Measurements from ENCODE around the gene FREM2. TPM values are rescaled to one million over a fixed set of nuclear protein-coding genes. Genes with fewer than 3 reads are reported as not detected.
A peak's percentile ranks its signal among the peaks of the same experiment; 100 is the strongest.

Gene FREM2
- total RNA-seq, 1 donor from 2014 or later: 2.8 TPM

DNA sequence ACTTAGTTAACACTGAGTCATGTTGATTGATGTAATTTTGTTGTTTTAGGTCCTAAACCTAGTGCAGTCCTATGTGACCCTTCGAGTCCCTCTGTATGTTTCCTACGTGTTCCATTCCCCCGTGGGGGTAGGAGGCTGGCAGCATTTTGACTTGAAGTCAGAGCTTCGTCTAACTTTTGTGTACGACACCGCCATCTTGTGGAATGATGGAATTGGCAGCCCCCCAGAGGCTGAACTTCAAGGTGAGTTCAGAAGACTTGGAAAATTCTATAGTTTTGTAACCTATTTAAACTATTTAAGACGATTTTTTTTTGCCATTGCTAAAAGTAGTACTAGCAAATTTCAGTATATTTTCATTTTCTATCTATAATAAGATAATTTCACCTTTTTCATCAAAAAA is 185.8 kb downstream of the FREM2 start:
- Histone ChIP-seq H3K27ac (ENCODE audit: low read depth, low read length) (no peak overlapping the region), H3K79me2 (ENCODE audit: insufficient read depth, low read length) (no peaks in the 10 kb centered on the region), H4K20me1 (ENCODE audit: insufficient read depth, low read length) (no peaks in the 10 kb centered on the region), H2AFZ (ENCODE audit: low read depth, low read length) (peak overlapping the region; percentile 64), H3K9ac (ENCODE audit: low read length) (no peak overlapping the region), H3K4me2 (ENCODE audit: low read length) (peak overlapping the region; percentile 42), H3K27me3 (ENCODE audit: insufficient read depth, low read length) (no peaks in the 10 kb centered on the region), H3K4me1 (ENCODE audit: insufficient read depth, low read length) (no peaks in the 10 kb centered on the region), H3K36me3 (ENCODE audit: insufficient read depth, low read length) (no peaks in the 10 kb centered on the region), H3K4me3 (ENCODE audit: insufficient read depth, low read depth, low read length) (no peak overlapping the region), H3K9me3 (ENCODE audit: insufficient read depth, low read depth, low read length) (no peaks in the 10 kb centered on the region)
- TF ChIP-seq EZH2 (IDR thresholded peaks at IDR 0.05; ENCODE audit: insufficient read depth, low read length): no peak
- TF ChIP-seq, protein P1, sequence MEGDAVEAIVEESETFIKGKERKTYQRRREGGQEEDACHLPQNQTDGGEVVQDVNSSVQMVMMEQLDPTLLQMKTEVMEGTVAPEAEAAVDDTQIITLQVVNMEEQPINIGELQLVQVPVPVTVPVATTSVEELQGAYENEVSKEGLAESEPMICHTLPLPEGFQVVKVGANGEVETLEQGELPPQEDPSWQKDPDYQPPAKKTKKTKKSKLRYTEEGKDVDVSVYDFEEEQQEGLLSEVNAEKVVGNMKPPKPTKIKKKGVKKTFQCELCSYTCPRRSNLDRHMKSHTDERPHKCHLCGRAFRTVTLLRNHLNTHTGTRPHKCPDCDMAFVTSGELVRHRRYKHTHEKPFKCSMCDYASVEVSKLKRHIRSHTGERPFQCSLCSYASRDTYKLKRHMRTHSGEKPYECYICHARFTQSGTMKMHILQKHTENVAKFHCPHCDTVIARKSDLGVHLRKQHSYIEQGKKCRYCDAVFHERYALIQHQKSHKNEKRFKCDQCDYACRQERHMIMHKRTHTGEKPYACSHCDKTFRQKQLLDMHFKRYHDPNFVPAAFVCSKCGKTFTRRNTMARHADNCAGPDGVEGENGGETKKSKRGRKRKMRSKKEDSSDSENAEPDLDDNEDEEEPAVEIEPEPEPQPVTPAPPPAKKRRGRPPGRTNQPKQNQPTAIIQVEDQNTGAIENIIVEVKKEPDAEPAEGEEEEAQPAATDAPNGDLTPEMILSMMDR (IDR thresholded peaks at IDR 0.05; ENCODE audit: insufficient read depth, low read depth, low read length): peak; percentile 57
- H3K4me1 Mint-ChIP-seq (ENCODE audit: low read depth, unreplicated experiment): peaks cover 3% of the 10 kb centered on the region
- DNase-seq (ENCODE audit: low read depth) (peak; percentile 25), FAIRE-seq (no peak)
- no peak overlapping the region for H3K4me3 Mint-ChIP-seq (ENCODE audit: unreplicated experiment)
- H3K27ac Mint-ChIP-seq (ENCODE audit: unreplicated experiment): no peak overlapping the region
- H3K27me3 Mint-ChIP-seq (ENCODE audit: low read depth, unreplicated experiment): no peaks in the 10 kb centered on the region
- no peaks in the 10 kb centered on the region for H3K9me3 Mint-ChIP-seq (ENCODE audit: unreplicated experiment)
- H3K36me3 Mint-ChIP-seq (ENCODE audit: low read depth, unreplicated experiment): no peaks in the 10 kb centered on the region

DNA sequence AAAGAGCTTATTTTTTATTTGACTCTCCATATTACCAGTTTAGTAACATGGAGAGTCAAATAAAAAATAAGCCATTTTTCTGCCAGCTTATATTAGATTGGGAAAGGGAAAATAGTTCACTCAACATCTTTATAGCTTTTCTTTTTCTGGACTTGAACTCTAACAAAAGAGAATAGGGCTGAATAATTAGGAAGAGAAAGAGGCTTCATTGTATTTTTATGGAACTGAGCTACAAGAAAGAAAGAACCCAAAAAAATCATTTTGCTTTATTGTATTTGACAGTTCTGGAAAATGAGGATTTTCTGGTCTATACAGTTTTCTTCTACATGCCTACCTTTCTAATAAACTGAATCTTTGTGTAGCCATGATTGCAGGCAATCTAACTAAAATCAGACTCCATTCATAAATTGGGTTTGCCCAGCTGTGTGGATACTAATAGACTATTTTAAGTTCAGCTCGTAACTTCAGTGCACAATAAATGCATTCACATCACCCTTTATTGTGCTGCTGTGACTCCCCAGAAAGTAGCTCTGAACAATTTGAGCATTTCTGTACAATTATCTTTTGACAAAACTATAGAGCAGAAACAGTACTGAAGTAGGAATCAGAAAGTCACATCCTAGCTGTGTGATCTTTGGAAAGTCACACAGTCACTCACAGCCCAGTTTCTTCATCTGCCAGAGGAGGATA is 188.5 kb downstream of the FREM2 start:
- no peaks in the 10 kb centered on the region for H3K27me3 Mint-ChIP-seq (ENCODE audit: low read depth, unreplicated experiment)
- no peak overlapping the region for H3K4me2 ChIP-seq (ENCODE audit: low read length)
- no peak overlapping the region for H3K27ac ChIP-seq (ENCODE audit: low read depth, low read length)
- DNase-seq (ENCODE audit: low read depth) (no peak), FAIRE-seq (no peak)
- H3K36me3 Mint-ChIP-seq (ENCODE audit: low read depth, unreplicated experiment): no peaks in the 10 kb centered on the region
- H3K9ac ChIP-seq (ENCODE audit: low read length): no peak overlapping the region
- TF ChIP-seq, protein P1 (IDR thresholded peaks at IDR 0.05; ENCODE audit: insufficient read depth, low read depth, low read length): no peak
- no peak for TF ChIP-seq EZH2 (IDR thresholded peaks at IDR 0.05; ENCODE audit: insufficient read depth, low read length)
- H3K4me1 ChIP-seq (ENCODE audit: insufficient read depth, low read length): no peaks in the 10 kb centered on the region
- no peaks in the 10 kb centered on the region for H4K20me1 ChIP-seq (ENCODE audit: insufficient read depth, low read length)
- peaks cover 14% of the 10 kb centered on the region for H3K4me1 Mint-ChIP-seq (ENCODE audit: low read depth, unreplicated experiment)
- H2AFZ ChIP-seq (ENCODE audit: low read depth, low read length): no peak overlapping the region
- H3K79me2 ChIP-seq (ENCODE audit: insufficient read depth, low read length): no peaks in the 10 kb centered on the region
- H3K4me3 Mint-ChIP-seq (ENCODE audit: unreplicated experiment): no peak overlapping the region
- no peaks in the 10 kb centered on the region for H3K9me3 ChIP-seq (ENCODE audit: insufficient read depth, low read depth, low read length)
- H3K4me3 ChIP-seq (ENCODE audit: insufficient read depth, low read depth, low read length): no peak overlapping the region
- H3K9me3 Mint-ChIP-seq (ENCODE audit: unreplicated experiment): no peaks in the 10 kb centered on the region
- no peak overlapping the region for H3K27ac Mint-ChIP-seq (ENCODE audit: unreplicated experiment)
- no peaks in the 10 kb centered on the region for H3K27me3 ChIP-seq (ENCODE audit: insufficient read depth, low read length)
- no peaks in the 10 kb centered on the region for H3K36me3 ChIP-seq (ENCODE audit: insufficient read depth, low read length)

DNA sequence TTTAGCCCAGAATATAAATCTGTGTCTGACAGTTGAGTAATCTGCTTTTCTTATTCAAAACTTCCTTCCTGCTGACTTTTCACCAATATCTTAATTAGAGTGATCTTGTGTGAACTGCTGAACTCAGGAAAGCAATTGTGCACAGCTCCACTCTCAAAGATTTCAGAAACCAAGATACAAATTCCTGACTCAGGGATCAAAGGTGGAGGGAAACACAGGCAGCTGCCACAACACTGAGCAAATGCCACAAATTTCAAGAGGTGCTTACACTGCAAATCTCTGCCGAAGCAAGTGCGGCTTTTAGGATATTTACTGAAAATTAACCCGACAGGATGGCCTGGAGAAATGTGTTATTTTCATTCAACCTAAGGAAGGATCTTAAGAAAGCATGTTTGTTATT is 192.4 kb downstream of the FREM2 start:
- no peak overlapping the region for H3K27ac ChIP-seq (ENCODE audit: low read depth, low read length)
- peaks cover 8% of the 10 kb centered on the region for H3K4me1 ChIP-seq (ENCODE audit: insufficient read depth, low read length)
- no peak overlapping the region for H2AFZ ChIP-seq (ENCODE audit: low read depth, low read length)
- H3K27me3 ChIP-seq (ENCODE audit: insufficient read depth, low read length): no peaks in the 10 kb centered on the region
- no peak overlapping the region for H3K4me3 ChIP-seq (ENCODE audit: insufficient read depth, low read depth, low read length)
- no peak overlapping the region for H3K9ac ChIP-seq (ENCODE audit: low read length)
- H3K9me3 Mint-ChIP-seq (ENCODE audit: unreplicated experiment): no peaks in the 10 kb centered on the region
- no peak overlapping the region for H3K4me2 ChIP-seq (ENCODE audit: low read length)
- H3K4me1 Mint-ChIP-seq (ENCODE audit: low read depth, unreplicated experiment): peaks cover 22% of the 10 kb centered on the region
- no peaks in the 10 kb centered on the region for H3K27me3 Mint-ChIP-seq (ENCODE audit: low read depth, unreplicated experiment)
- no peak overlapping the region for H3K27ac Mint-ChIP-seq (ENCODE audit: unreplicated experiment)
- H3K4me3 Mint-ChIP-seq (ENCODE audit: unreplicated experiment): no peak overlapping the region
- no peaks in the 10 kb centered on the region for H3K9me3 ChIP-seq (ENCODE audit: insufficient read depth, low read depth, low read length)
- H4K20me1 ChIP-seq (ENCODE audit: insufficient read depth, low read length): no peaks in the 10 kb centered on the region
- no peaks in the 10 kb centered on the region for H3K36me3 Mint-ChIP-seq (ENCODE audit: low read depth, unreplicated experiment)
- DNase-seq (ENCODE audit: low read depth): peak; percentile 32
- H3K36me3 ChIP-seq (ENCODE audit: insufficient read depth, low read length): no peaks in the 10 kb centered on the region
- H3K79me2 ChIP-seq (ENCODE audit: insufficient read depth, low read length): no peaks in the 10 kb centered on the region
- no peak for FAIRE-seq
- TF ChIP-seq, protein P1 (IDR thresholded peaks at IDR 0.05; ENCODE audit: insufficient read depth, low read depth, low read length): no peak
- TF ChIP-seq EZH2 (IDR thresholded peaks at IDR 0.05; ENCODE audit: insufficient read depth, low read length): no peak

Data from astrocyte (in vitro differentiated cells and primary cell).